GM10266 (cell line): Measurements from ENCODE around the gene FAM47B.

ENCODE experiments used
- DNase-seq: peaks from one replicate; pipeline ENCODE4 v3.0.0; 2012; ENCODE audit errors: extremely low spot score
- CTCF ChIP-seq: IDR thresholded peaks from 2 replicates; pipeline ENCODE4 v1.5.1; 2012; ENCODE audit warnings: mild to moderate bottlenecking, low read depth; ENCODE audit not compliant: control insufficient read depth, insufficient read depth; ENCODE audit errors: missing control alignments

Gene FAM47B

GRCh38 chrX:34972206-34972605 is 29.6 kb downstream of the FAM47B start:
- TF ChIP-seq CTCF, result no peak
- no peak for DNase-seq

DNA sequence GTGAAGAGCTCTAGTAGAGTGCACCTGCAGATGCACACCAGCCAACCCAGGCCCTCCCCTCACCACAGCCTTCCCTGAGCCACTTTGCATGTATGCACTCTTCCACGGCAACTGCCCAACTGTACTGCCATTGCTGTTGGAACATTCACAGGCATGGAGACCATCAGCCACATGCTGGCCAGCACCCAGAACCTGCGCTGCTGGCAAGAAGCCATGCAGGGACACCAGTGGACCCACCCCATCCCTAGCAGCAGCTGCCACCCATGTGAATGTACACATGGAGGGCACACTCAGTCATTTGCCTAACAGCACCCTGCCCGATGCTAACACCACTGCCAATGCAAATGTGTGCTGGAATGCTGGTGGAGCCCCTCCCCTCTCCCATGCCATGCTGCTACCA is 35.6 kb downstream of the FAM47B start:
- TF ChIP-seq CTCF, result no peak
- no peak for DNase-seq

DNA sequence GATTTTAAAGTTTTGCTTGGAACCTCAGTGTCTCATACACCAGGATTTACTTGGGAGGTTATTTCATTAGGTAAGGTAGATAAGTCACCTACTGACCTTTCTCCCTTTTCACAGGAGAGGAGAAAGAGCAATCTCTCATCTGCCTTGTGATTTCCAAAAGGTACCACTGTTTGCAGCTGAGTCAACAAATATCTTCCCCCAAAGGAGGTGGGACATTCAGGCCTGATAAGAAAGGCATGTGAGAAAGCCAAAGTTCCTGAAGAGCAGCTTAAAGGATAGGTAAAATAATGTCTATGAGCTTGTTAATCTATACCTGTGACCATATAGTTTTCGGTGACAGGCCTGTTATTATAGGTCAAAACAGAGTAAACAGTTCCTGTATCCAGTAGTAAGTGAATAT is 45.0 kb downstream of the FAM47B start:
- DNase-seq, result no peak

More for the DNA sequence above, 45.0 kb downstream of the FAM47B start:
- TF ChIP-seq CTCF, result no peak
